Type B pancreatic cell (in vitro differentiated cells): ENCODE results near the gene DHX16. TPM values are rescaled to one million over a fixed set of nuclear protein-coding genes. Genes with fewer than 3 reads are reported as not detected.

Source experiments
- DNase-seq: peaks from one replicate; pipeline ENCODE4 v3.0.0; 2021; ENCODE audit warnings: mixed read lengths; ENCODE audit not compliant: unreplicated experiment; ENCODE audit errors: extremely low spot score
- H3K27ac Mint-ChIP-seq: 2 replicates; pipeline ENCODE4 v1.8.0; 2021; ENCODE audit warnings: mild to moderate bottlenecking, mixed read lengths
- H3K27me3 Mint-ChIP-seq: 2 replicates; pipeline ENCODE4 v1.8.0; 2021; ENCODE audit warnings: mixed read lengths
- H3K36me3 Mint-ChIP-seq: 2 replicates; pipeline ENCODE4 v1.8.0; 2021; ENCODE audit warnings: mixed read lengths
- H3K4me1 Mint-ChIP-seq: one replicate; pipeline ENCODE4 v1.8.0; 2021; ENCODE audit warnings: mixed read lengths; ENCODE audit not compliant: unreplicated experiment
- H3K4me3 Mint-ChIP-seq: 2 replicates; pipeline ENCODE4 v1.8.0; 2021; ENCODE audit warnings: mild to moderate bottlenecking, mixed read lengths
- H3K9me3 Mint-ChIP-seq: 2 replicates; pipeline ENCODE4 v1.8.0; 2021; ENCODE audit warnings: mixed read lengths
- CTCF ChIP-seq: fragments of 200-600 bp; sonication (generic); conservative IDR thresholded peaks from 2 replicates; pipeline ENCODE4 v1.5.0; 2021; ENCODE audit warnings: antibody characterized with exemption, mild to moderate bottlenecking
- total RNA-seq: library from RNA; stranded (reverse); gene quantifications from 2 replicates; pipeline ENCODE4 v1.2.1, GENCODE V29; 2021; ENCODE audit warnings: low replicate concordance

Gene DHX16
- total RNA-seq, 1 donor from 2014 or later, result 29.6 TPM

GRCh38 chr6:30686908-30687658, 14.3 kb upstream of the DHX16 start:
- Mint-ChIP-seq H3K36me3 (peaks cover 7% of the 10 kb centered on the region), H3K27ac (peak overlapping the region; percentile 81), H3K27me3 (no peaks in the 10 kb centered on the region), H3K4me3 (peak overlapping the region; percentile 99), H3K9me3 (no peaks in the 10 kb centered on the region), H3K4me1 (peaks cover 65% of the 10 kb centered on the region)
- peak; percentile 89 for DNase-seq
- TF ChIP-seq CTCF, result no peak

- Mint-ChIP-seq H3K4me3 (peak within 1 kb of the TSS; percentile 99), H3K9me3 (no peaks in the 10 kb centered on the region), H3K4me1 (peaks cover 64% of the 10 kb centered on the region), H3K27ac (peak within 1 kb of the TSS; percentile 86), H3K36me3 (peaks cover 8% of the 10 kb centered on the region), H3K27me3 (no peaks in the 10 kb centered on the region)
- TF ChIP-seq CTCF, result no peak
- no peak for DNase-seq
These were observed 13.5 kb upstream of the DHX16 start, which contains the start of gene PPP1R18 for GRCh38 chr6:30686009-30686907. TSS of gene PPP1R18 (minus strand) at chr6:30686645. CDS start at chr6:30686018, 627 bp downstream.

GRCh38 chr6:30685157-30686008, 12.6 kb upstream of the DHX16 start:
- peaks cover 58% of the 10 kb centered on the region for H3K4me1 Mint-ChIP-seq
- no peak for TF ChIP-seq CTCF
- no peaks in the 10 kb centered on the region for H3K27me3 Mint-ChIP-seq
- DNase-seq, result no peak
- peaks cover 11% of the 10 kb centered on the region for H3K36me3 Mint-ChIP-seq
- no peaks in the 10 kb centered on the region for H3K9me3 Mint-ChIP-seq
- H3K4me3 Mint-ChIP-seq, result peak overlapping the region; percentile 99
- peak overlapping the region; percentile 39 for H3K27ac Mint-ChIP-seq

- DNase-seq, result no peak
- Mint-ChIP-seq H3K27me3 (no peaks in the 10 kb centered on the region), H3K36me3 (peaks cover 11% of the 10 kb centered on the region), H3K4me3 (peak overlapping the region; percentile 87), H3K4me1 (peaks cover 55% of the 10 kb centered on the region), H3K27ac (peak overlapping the region; percentile 59), H3K9me3 (no peaks in the 10 kb centered on the region)
- TF ChIP-seq CTCF, result no peak
These were observed 11.8 kb upstream of the DHX16 start for GRCh38 chr6:30684386-30685156.
